Islet of Langerhans (tissue), 1 donor: ENCODE results near the gene CDC45.

Experiments used
- FAIRE-seq: peaks from one replicate; lab custom pipeline; 2011; peaks lifted over from hg19 to GRCh38; lab: Jason Lieb, UNC

Gene CDC45

DNA sequence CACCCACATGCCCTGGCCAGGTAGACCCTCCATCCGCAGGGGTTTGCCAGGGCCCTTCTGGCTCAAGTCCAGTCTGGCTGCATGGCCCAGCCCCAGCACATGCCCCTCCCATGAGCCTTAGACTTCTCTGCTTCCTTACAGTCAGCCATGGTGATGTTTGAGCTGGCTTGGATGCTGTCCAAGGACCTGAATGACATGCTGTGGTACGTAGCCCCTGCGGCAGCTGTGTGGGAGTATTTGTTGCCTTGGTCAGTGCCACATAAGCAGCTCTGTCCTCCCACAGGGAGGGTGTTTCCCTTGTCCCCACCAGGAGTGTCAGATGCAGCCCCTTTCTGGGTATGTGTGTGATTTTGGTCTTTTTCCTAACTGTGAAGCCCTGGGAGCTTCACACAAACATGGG lies 17.5 kb downstream of the CDC45 start:
- no peak for FAIRE-seq

DNA sequence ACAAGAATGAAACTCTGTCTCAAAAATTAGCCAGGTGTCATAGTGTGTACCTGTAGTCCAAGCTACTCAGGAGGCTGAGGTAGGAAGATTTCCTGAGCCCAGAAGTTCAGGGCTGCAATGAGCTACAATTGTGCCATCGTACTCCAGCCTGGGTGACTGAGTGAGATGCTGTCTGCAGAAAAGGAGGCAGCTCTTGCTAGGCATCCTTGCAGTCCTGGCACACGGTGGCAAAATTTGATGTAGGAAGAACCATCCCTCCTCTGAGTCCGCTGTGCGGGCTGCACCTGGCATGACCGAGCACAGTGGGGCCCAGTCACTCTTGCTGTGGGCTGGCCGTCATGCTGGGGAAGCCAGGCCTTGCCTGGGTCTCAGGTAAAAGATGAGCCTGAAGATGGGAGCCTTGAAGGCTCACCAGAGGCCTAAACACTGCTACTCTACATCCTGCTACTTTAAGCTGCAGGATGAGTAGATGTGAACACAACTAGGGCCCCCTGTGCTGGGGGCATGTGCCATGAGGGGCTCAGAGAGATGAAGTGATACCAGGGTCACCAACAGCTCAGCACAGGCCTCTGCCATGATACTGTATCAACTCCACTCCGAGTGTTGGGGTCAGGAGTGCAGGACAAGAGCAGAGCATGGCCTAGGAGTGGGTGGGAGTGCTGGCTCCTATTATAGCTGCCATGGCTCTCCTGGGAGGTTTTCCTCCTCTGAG lies 18.6 kb downstream of the CDC45 start:
- FAIRE-seq: no peak

DNA sequence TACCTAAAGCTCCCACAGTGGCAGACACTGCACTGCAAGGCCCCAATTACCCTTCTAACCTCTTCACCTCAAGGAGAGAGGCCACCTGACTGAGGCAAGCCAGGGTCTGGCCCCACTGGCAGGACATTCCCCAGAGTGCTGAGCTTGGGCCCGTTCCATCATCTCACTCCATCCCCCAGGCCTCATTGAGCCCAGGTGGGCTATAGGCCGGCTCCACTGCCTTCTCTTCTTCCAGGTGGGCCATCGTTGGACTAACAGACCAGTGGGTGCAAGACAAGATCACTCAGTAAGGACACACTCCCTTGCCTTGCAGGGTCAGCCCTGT lies 19.1 kb downstream of the CDC45 start:
- FAIRE-seq: no peak

DNA sequence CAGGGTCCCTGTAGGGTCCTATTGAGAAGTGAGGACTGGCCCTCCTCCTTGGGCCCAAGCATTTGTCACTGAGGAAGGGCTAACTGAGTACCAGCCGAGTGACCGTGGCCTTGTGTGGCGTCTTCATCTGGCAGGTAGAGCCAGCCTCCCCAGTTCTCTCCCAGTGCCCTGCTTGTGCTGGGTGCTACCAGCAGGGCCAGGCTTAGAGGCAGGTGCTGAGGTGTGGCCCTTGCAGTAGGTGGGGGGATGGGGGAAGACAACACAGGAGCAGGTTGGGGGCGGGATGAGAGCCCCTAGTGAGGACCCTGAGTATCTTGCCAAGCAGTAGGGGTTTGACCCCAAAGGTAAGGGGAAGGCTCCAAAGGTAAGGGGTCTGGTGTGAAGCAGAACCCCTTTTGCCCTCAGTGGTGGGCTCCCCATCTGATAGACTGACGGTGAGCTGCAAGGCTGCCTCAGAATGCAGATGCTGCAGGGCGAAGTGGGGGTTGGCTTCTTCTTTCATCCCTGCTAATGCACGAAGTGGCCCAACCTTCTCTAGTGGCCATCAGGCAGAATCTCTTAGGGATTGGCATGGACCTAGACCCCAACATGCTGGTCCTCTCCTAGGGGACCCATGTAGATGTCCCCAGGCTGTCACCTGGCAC lies 19.6 kb downstream of the CDC45 start:
- no peak for FAIRE-seq

DNA sequence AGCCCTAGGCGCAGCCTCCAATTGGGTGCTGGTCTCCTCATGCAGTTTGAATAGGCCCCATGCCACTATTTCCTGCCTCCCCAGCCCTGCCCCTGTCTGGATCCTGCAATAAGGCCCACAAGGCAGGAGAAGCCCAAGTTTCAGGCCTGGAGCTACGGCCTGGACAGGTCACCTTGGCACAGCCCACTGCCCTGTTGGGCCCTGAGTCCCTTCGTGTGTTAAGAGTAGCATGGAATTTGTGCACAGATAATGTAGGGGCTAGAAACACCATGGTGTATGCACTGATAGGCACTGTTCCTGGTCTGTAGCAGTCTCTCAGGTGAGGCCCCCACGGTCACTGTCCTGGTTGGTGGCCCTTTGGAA lies 20.1 kb downstream of the CDC45 start:
- FAIRE-seq: no peak

DNA sequence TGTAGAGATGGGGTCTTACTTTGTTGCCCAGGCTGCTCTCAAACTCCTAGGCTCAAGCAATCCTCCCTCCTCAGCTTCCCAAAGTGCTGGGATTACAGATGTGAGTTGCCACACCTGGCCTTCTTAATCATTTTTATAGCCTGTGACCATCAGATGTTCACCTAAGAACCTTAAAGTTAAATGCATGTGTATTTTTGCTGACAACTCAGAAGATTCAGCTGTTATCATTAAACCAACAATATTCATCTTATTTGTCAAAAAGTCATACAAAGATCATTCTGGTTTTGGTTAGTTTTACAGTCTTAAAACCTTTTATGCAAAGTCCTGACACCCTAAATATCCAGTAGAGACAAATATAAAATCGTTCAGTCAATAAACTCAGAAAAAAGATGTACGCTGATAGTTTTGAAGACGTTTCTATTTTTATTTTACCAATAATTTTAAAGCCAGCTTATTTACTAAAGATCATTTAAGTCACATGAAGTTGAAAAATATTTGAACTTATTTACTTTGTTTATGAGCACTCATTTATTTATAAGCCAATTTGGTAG lies 22.3 kb downstream of the CDC45 start:
- FAIRE-seq: no peak

DNA sequence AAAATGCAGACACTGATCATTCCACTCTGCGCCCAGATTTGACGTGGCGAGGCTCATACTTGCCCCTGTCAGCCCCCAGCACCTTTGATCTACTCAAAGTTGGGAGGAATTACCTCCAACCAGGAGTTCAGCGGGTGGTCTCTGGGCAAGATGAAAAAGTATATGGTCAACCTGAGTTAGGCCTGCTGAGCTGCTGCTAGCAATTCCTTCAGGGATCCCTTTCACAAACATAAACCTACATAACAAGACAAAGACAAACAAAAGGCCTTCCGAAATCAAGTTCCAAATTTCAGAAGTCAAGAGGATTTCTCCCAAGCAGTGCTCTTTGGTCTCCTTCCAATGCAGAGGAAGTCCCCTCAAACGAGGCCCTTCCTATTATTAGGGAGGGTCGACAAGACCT lies 23.6 kb downstream of the CDC45 start:
- no peak for FAIRE-seq

DNA sequence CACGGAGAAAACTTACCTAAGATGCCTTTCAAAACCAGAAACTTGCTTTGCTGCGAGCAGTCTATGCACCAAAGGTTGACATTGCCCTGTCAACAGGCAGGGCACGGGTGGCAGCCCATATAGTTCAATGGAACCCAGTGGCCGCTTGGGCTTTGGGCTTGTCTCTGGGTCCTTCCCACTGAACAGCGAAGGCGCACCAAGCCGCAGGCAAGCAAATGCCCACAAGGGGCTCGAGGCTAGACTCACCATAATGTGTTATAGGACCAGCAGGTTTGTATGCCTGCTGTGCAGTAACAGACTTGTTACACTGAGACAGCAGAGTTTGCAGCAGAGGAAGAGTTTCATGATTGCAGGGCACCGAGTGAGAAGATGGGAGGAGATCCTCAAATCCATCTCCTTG lies 24.1 kb downstream of the CDC45 start:
- FAIRE-seq: no peak

DNA sequence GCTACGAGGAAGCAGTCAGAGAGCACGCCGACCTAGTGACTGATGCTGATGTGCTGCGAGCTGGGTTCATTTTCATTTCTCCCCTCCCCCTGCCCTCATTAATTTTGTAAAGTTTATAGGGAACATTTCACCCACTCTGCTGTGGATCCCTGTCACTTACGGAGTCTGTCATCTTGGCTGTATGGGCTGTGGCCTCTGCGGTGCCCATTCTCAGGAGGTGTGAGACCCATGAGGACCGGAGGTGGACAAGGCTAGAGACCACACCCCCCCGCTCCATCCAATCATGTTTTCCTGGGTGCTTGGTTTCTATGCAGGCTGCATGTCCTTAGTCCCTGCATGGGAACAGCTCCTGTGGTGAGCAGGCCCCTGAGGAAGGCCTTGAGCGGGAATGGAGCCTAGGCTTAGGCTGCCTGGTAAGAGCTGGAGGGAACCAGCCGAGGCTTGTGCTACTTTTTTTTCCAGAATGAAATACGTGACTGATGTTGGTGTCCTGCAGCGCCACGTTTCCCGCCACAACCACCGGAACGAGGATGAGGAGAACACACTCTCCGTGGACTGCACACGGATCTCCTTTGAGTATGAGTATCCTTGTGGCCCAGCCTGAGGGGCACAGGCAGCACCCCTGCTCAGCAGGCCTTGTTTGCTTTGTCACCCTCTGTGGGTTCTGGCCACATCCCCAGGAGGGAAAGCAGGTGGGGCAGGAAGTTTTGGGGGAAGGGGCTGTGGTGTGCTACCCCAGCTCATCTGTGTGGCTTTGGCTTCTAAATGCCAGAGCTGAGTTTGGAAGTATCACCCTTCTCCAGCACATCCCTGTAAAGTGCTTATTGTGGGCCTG lies 25.4 kb downstream of the CDC45 start:
- no peak for FAIRE-seq

DNA sequence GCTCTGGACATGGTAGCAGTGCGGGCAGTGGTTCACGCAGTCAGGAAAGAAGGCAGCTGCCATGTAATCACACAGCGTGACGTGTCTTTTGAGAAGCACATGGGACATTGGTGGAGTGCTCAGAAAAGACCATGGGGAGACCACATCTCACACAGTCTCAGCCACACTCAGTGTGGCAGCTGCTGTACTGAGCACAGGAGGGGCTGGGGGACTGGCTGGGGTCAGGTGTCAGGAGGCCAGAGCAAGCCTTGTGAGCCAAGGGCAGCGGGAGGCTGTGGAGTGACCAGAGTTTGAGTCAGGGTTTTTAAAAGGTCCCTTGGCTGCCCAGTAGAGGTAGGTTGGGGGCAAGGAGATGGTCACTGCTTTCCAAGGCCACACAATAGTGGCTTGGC lies 26.0 kb downstream of the CDC45 start:
- FAIRE-seq: no peak

DNA sequence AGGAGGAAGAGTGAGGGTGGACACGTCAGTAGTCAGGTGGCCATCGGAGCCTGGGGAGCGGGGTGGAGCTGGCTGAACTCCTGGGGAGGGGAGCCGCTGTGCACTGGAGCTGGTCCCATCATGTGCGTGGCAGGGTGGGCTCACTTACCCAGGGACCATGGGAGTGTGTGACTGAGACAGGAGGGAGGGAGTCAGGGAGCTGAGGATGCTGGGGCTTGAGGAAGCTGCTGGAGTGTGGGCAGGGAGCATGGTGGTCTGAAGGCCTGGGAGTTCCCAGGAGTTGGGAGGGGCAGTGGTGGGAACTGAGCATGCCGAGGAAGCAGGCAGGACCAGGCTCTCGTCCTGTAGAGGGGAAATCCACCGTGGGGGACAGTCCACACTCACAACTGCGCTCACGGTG lies 26.5 kb downstream of the CDC45 start:
- no peak for FAIRE-seq

DNA sequence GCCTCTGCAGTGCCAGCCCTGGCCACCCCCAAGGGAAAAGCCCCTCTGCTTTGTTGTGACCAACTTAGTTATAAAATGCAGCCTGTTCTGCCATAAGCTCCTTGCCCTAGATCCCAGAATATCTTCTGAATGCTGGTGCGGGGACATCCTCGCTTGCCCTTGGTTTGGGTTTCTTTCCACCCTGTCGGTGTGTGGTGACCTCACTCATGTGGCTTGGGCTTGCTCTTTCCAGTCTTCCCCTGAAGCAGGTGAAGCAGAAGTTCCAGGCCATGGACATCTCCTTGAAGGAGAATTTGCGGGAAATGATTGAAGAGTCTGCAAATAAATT lies 27.8 kb downstream of the CDC45 start:
- no peak for FAIRE-seq

DNA sequence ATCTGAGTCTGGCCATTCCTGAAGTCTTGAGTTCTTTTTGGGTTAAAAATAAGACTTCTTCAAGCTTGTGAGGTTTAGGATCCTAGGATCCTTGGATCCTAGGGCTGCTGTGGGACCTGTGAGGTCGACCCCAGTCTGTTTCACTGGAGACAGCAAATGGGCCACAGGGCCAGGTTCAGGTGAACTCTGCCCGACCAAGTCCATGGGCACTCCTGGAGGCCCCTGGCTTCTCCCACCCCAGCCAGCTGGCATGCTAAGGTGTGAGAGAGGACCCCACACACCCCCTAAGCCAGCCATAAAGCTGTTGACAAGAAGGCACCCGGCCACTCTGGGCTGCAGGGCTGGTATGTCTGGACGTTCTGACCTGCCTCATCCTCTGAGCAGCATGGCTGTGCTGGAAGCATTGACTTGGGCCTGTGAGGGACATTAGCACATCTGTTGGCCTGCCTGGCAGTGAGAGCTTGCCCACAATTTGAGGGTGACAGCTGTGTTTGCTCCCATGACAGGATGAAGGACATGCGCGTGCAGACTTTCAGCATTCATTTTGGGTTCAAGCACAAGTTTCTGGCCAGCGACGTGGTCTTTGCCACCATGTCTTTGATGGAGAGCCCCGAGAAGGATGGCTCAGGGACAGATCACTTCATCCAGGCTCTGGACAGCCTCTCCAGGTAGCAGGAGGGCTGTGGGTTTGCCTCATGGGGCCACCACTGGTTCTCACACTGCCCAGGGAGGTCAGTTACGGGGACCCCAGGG lies 28.5 kb downstream of the CDC45 start:
- FAIRE-seq: no peak

DNA sequence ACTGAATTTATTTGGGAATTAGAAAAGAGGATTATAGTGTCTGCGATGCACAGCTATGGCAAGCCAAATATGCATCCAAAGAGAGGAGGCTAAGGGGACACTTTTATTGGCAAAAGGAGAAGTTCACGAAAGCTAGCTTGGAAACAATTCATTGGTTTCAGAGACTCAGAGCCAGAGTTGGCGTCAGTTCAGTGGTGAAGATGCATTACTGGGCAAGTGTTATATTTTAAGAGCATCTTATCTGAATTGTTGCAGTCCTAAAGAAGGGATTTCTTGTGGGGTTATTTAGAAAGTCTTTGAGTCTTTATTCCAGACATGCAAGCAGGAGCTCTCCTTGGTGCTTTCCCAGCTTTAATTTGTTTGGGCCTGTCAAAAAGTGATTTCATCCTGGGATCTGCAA lies 29.5 kb downstream of the CDC45 start:
- FAIRE-seq: no peak

DNA sequence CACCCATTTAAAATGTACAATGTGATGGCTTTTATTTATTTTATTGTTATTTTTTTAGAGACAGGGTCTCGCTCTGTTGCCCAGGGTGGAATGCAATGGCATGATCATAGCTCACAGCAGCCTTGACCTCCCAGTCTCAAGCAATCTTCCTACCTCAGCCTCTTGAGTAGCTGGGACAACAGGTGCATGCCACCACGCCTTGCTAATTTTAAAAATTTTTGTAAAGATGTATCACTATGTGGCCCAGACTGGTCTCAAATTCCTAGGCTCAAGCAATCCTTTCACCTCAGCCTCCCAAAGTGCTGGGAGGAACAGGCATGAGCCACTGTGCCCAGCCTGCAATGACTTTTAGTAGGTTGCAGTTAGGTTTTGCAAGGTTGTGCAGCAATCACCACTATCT lies 30.2 kb downstream of the CDC45 start:
- no peak for FAIRE-seq

DNA sequence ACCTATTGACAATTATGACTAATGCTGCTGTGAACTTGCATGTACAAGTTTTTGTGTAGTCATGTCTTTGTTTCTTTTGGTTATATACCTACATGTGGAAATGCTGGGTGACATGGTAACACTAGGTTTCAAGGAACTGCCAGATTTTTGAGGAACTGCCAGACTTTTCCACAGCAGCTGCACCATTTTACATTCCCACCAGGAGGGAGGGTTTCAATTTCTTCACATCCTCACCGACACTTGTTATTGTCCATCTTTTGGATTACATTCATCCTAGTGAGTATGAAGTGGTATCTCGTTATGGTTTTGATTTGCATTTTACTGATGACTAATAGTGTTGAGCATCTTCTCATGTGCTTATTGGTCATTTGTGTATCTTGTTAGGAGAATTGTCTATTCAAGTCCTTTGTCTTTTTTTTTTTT lies 31.2 kb downstream of the CDC45 start:
- FAIRE-seq: no peak

DNA sequence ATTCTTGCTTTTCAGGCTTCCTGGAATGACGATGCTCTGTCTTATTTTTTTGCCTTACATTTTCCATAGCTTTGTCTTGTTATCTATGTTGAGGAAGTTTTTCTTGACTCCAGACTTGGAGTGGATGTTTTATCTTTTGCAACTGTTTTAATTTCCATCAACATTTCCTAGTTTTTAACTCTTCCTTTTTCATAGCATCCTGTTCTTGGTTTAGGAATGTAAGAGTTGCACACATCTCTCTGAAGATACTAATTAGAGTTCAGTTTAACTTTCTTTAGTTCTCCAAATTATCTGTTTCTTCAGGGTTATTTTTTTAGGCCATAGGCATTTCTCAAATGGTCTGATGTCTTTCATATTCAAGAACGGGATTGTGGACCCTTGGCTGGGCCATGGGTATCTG lies 34.1 kb downstream of the CDC45 start:
- FAIRE-seq: no peak

DNA sequence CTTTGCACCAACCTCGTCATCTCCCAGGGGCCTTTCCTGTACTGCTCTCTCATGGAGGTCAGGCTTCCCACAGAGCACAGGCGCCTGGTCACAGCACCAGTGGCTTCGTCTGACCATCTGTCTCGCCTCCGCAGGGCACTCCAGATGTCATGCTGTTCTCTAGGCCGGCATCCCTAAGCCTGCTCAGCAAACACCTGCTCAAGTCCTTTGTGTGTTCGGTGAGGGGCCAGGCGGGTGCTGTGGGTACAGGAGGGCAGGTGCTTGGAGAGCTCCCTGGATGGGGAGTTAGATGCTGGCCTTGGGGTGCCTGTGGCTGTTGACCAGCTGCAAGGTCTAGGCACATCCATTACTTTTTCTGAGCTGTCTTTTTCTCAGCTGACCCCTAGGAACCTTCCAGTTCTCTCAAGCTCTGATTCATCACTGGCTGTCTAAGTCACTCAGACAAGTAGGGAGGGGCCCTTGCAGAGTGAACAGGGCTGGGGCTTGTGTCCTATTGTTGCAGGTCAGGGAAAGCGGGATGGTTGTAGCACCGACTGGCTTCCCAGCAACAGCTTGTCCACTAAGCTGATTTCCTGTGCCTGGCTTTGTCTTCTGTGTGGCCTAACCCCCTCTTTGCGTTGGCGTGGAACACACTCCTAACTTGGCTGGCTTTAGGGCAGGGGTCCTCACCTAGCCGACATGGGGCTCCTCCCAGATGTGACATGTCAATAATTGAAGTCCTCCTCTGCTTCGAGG lies 35.3 kb downstream of the CDC45 start:
- FAIRE-seq: no peak

DNA sequence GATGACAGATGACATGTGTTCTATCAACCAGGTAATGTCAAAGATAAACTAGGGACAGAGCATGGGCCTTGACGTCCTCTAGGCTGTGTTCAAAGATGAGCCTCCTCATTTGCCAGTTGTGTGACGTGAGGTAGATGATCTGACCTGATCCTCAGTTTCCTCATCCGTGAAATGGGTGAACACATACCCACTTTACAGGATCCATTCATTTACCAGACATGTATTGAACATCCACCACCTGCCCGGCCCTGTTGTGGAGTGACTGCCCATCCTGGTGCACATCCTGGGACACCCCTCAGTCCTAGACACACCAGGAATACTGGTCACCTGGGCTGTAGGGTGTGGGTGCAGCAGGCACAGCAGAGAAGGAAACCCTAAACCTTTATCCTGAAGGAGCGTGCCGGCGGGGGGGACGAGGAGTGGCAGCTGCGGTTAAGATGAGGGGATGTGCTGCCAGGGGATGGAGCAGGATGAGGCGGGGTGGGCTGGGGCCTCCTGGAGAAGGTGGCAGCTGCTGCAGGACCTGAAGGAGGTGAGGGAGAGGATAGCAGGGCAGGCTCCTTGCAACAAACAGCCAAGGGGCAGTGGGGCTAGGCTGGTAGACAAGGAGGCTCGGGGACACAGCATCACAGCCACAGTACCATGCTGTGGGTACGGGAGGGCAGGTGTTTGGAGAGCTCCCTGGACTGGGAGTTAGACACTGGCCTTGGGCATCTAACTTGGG lies 36.1 kb downstream of the CDC45 start:
- no peak for FAIRE-seq

DNA sequence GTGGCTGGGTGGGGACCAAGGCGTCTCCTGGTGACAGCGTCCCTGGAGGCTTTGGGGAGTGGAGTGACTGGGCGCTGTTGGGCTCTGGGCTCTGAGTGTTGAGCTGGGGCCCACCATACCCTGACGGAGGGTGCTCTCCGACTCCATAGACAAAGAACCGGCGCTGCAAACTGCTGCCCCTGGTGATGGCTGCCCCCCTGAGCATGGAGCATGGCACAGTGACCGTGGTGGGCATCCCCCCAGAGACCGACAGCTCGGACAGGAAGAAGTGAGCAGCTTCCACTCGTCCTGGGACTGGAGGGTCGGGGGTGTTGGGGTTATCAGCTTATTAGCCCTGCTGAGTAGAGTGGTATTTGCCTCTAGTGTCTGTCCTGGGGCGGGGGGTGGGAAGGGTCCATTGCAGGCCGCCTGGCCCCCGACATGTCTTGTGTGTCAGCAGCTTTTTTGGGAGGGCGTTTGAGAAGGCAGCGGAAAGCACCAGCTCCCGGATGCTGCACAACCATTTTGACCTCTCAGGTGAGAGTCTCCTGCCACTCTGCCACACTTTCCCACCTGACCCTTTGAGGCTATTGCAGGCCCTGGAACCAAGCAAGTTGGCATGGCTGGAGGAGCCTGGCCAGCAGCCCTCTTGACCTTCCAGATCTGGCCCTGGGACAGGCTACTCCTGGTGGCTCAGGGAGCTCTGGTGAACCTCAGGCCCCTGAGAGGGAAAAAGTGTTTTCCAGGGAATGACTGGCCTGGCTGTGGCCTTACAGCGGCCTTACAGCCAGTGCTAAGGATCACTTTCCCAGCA lies 36.9 kb downstream of the CDC45 start:
- no peak for FAIRE-seq

DNA sequence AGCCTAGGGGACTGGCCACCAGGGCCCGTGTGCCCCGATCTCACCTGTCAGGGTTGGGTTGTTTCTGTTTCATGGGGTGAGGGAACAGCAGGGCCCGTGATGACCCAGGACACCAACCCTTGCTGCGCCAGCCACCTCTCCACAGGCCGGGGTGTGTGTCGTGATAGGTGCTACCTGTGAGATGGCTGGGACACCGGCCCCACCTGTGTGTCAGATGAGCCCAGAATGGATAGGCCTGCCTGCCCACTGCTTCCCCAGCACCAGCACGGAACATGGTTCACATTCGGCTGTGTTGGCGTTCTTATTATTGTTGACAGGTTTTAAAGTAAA lies 37.4 kb downstream of the CDC45 start:
- no peak for FAIRE-seq
